HG02610 (cell line): ENCODE measurements around the gene MICALL2.

Experiments
- ATAC-seq: cut with Tn5 transposase; IDR thresholded peaks from one replicate; pipeline ENCODE4 v1.9.1; 2021; ENCODE audit warnings: mild to moderate bottlenecking, moderate library complexity; ENCODE audit not compliant: unreplicated experiment

MICALL2 gene

GRCh38 chr7:1493571-1493970 is 34.3 kb upstream of the MICALL2 start:
- ATAC-seq, result no peak

GRCh38 chr7:1493129-1493528 is 33.9 kb upstream of the MICALL2 start:
- no peak for ATAC-seq

GRCh38 chr7:1492640-1493039 is 33.4 kb upstream of the MICALL2 start:
- no peak for ATAC-seq

- no peak for ATAC-seq
These were observed 33.0 kb upstream of the MICALL2 start for GRCh38 chr7:1492221-1492620.

- no peak for ATAC-seq
These were observed 31.6 kb upstream of the MICALL2 start for GRCh38 chr7:1490837-1491236.

- ATAC-seq, result no peak
These were observed 30.1 kb upstream of the MICALL2 start for GRCh38 chr7:1489336-1489735.

GRCh38 chr7:1488016-1488415 is 28.7 kb upstream of the MICALL2 start:
- ATAC-seq, result no peak

GRCh38 chr7:1487466-1487865 is 28.2 kb upstream of the MICALL2 start:
- ATAC-seq, result no peak

GRCh38 chr7:1486571-1486970 is 27.3 kb upstream of the MICALL2 start:
- ATAC-seq, result no peak

- ATAC-seq, result no peak
These were observed 25.9 kb upstream of the MICALL2 start for GRCh38 chr7:1485156-1485555.

- no peak for ATAC-seq
These were observed 25.3 kb upstream of the MICALL2 start for GRCh38 chr7:1484569-1484968.

GRCh38 chr7:1483536-1484505 is 24.6 kb upstream of the MICALL2 start:
- ATAC-seq, result no peak

GRCh38 chr7:1483079-1483478 is 23.8 kb upstream of the MICALL2 start:
- no peak for ATAC-seq

GRCh38 chr7:1481300-1481699 is 22.0 kb upstream of the MICALL2 start:
- ATAC-seq, result no peak

- no peak for ATAC-seq
These were observed 21.4 kb upstream of the MICALL2 start for GRCh38 chr7:1480670-1481069.

- ATAC-seq, result no peak
These were observed 20.0 kb upstream of the MICALL2 start for GRCh38 chr7:1479287-1479686.

- no peak for ATAC-seq
These were observed 19.2 kb upstream of the MICALL2 start for GRCh38 chr7:1478480-1478879.

GRCh38 chr7:1476859-1477258 is 17.6 kb upstream of the MICALL2 start:
- ATAC-seq, result no peak

- ATAC-seq, result no peak
These were observed 16.7 kb upstream of the MICALL2 start for GRCh38 chr7:1475991-1476390.

- ATAC-seq, result no peak
These were observed 16.1 kb upstream of the MICALL2 start for GRCh38 chr7:1475393-1475792.

- ATAC-seq, result no peak
These were observed 15.5 kb upstream of the MICALL2 start for GRCh38 chr7:1474736-1475135.

GRCh38 chr7:1473864-1474512 is 14.7 kb upstream of the MICALL2 start:
- no peak for ATAC-seq
